HG02759 (cell line): ENCODE data around the gene JTB.

Experiments used
- ATAC-seq: cut with Tn5 transposase; IDR thresholded peaks from one replicate; pipeline ENCODE4 v1.9.1; 2021; ENCODE audit warnings: mild to moderate bottlenecking, moderate library complexity; ENCODE audit not compliant: unreplicated experiment

JTB gene

DNA sequence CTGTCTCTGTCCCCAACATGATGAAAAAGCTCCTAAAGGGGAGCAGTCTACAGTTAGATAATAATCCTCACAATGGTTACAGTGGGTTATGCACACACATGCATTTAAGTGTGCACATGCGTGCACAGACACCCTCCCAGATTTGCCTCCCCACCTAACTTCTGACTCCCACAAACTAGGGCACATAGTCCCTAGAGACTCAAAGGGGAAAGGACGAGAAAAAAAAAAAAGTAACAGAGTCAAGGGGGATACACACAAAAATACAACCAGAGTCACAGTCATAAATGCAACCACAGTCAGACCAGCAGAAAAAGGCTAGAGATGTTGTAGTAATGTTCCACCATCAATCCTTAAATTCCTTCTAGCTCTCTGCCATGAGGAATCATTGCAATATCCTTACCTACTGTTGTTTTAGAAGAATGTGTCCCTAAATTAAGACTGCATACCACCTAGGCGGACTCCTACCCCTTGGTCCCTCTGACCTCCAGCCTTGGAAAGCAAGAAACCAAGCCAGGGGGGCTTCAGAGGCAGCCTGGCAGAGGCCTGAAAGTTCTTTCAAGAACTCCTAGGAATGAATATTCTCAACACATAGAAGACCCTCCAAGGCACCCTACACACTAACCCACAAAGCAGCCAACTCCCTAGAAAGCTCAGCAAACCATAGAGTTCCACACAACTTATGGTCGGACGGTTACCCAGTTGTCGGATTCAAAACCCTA lies 20.3 kb downstream of the JTB start:
- no peak for ATAC-seq

DNA sequence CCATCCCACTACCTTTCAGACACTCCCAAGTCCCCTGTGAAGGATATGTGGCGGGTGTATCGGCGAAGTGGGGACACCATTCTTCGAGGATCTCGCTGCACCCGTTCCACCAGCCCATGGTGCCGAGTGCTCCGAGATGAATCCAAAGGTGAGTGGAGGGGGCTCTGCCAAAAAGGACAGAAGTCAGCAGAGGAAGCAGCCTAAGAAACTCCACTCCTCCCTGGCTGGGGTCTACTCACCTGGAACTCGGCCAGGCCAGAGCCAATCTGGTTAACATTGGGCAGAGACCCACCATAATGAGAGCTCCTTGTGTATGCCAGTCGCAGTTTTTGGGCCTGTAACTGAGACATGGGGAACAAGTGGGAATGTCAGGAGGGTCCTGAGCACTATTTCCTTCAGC lies 22.6 kb downstream of the JTB start:
- ATAC-seq: no peak

DNA sequence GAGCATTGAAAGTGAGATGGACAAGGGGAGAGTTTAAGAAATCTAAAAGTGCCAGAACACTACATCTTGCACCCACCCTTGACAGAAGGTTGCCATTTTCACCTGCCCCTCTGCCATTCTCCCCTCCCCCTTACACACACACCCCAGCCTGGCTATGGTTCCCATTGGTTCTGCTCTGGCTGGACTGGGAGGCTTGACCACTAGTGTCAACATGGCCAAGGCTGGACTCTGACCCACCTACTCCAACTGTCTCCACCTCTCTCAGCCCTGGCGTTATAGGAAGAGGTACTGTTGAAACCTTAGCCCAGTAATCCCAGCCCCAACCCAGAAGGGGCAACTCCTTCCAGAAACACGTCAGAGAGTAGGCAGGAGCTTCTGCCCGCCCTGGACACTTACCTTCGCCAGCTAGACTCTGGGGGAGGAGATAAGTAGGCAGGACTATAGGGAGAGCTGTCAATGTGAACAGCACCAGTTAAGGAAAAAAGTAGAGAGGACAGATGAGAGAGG lies 23.6 kb downstream of the JTB start:
- ATAC-seq: no peak

DNA sequence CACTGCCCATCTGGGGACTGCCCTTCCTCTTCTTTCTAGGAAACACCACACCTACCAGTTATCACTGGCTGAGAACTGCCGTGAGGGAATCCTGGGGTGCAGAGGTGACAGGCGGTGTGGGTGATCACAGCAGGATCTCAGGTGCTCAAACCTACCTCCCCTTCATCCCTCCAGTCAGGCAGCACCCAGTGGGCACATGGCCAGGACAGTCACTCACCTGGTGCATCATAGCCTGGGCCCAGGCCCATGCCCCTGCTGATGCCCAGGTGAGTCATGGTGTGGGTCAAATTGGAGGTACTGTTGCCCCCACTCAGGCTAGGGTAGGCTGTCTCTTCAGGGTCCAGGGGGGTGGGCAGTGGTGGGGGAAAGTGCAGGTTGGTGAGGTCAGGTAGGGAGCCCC lies 25.7 kb downstream of the JTB start:
- ATAC-seq: no peak

DNA sequence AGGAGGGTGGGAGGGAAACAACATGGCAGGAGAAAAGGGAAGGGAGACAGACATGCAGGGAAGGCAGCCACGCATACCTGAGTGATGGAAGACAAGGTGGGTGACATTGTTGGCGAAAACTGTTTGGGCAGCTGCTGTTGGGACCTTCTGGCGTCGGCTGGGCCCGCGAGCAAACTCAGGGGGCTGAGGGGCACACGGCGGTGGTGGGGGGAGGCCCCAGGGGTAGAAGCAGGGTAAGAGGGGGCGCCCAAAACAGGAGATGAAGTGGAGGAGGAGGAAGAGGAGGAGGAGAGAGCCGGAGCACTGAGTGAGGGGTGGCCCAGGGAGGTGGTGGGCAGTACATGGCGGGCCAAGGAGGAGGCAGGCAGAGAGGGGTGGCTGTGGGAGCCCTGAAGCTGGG lies 26.3 kb downstream of the JTB start:
- ATAC-seq: no peak

DNA sequence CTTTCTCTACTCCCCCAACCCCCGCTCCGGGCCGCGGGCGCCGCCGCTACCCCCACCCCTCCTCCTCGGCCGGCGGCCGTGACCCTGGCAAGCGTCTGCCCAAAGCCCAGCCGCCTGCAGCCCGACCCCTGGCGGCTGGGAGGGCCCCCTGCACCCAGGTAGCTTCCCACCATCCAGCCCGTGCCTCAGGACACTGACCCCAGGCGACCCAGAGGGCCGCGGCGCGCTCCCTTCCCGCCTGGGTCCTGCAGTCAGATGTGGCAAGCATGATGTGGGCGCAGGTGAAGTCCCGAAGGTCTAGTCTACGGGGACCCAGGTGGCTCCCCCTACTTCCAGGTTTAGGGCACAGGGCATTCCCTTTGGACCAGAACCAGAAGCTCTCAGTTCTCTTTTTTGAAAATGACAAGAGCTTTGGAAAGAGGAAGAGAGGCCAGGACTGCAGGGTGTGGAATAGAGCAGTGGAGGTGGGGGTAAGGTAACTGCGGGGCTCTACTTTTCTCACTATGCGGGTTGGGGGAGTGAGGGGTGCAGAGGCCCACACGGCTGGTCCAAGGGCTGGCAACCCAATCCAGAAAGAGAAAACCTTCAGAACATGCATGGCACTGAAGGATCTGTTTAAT lies 30.7 kb downstream of the JTB start, which contains the start of gene DENND4B:
Gene DENND4B, minus strand, starts transcription at position 97 of the 620 bp plus-strand sequence. CDS start 2,344 bp downstream, outside the sequence.
- peak; percentile 73 for ATAC-seq

DNA sequence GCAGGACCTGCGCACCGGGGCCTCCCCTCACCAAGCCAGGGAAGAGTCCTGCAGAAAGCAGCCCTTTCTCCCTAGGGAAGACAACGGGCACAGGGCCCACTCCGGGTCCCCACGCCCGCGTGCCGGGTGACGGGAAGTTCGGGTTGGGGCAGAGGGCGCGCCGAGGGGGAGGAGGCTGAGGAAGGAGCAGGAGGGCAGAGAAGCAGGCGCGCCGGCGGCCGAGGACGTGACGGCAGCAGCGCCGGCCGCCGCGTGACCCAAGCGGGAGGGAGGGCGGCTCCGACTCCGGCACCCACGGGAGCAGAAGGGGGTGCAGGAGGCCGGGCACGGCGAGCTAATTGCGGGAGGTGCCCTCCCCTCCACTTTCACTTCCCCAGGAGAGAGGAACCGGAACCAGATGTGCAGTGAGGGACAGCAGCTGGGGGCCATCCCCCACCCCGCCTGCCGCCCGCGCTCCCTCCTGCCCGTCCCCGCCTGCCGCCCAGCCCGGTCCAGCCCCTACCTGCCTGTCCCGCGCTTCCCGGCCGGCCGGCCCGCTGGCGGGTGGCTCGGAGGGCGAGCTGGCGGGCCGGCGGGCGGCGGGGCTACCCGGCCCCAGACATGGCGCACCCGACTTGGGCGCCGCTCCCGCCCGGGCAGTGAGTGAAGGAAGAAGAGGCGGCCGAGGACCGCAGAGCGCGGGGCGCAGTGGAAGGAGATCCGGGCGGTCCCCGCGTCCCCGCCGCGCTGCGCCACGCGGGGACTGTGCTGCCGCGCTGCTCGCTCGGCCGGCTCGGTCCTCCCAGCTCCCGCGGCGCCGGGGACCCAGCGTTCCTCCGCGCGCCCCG lies 31.5 kb downstream of the JTB start:
- ATAC-seq: peak; percentile 80

DNA sequence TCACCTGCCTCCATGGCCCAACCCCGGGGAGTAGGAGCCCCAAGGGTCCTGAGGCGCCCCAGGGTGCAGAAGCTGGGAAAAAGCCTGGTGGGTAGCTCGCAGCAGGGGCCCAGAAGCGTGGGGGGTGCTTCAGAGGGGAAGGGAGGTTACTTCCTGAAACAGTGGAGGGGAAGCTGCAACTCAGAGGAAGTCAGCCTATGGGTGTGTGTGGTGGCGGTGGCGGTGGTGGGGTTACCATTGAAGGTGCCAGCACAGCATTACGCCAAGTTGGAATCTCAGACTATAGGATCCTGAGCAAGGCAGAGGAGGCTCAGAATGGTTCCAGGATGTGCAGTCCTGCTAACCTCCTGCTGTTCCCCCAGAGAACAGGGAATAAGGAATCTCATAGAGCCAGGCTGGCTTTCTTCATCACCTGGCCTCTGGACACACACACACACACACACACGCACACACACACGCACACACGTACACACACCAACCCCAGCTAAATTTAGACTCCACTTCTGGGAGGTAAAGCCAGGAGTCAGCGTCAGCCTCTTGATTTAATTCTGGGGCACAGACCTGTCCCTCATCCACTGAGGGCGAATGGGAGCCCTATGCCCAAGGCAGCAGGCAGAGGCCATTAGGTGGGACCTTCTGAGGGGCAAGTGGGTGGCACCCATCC lies 32.2 kb downstream of the JTB start:
- ATAC-seq: no peak

DNA sequence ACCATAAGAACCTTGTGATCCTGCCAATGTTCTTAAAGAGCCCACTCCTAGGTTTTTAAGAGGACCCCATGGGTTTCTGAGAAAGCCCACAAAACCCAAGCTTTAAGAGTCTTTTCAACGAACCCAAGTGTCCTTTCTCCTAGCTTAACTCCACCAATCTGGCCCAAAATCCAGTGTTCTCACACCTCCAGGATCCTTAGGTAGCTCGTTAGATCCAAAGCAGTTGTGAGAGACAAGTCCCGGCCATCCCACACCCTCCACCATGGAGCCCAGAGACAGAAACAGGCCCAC lies 32.7 kb downstream of the JTB start:
- ATAC-seq: no peak

DNA sequence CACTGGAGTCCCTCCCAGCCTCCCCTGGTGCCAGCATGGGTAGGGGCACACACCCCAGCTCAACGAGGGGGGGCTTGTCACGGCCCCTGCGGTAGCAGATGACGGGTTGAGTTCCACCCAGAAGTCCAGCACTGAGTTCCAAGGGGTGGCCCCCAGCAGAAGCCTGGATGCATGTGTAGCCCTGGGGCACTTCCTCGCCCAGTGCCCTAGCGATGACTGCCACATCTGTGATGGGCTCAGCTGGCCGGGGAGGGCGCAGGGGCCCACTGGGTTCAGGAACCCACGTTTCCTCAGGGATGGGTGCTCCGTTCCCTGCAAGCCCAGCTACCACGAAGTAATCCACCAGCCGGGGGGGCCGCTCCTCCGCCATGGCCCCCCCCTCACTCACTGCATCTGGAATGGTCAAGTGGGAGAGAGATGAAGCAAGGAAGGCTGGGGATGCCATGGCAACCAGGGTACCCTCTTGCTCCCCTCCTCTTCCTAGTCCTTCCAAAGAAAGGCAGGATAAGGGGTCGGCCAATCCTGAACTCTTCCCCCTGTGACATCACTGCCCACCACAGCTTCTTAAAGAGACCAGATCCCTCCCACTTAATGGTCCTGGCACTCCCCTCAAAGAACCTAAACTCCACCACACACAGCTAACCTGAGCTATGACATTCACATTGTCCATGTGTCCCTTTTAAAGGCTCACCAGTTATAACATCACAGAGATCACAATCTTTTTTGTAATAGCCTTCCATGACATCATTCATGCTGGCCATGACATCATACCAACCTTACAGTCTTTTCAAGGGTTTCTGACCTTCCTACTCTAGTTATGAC lies 33.3 kb downstream of the JTB start:
- ATAC-seq: no peak

DNA sequence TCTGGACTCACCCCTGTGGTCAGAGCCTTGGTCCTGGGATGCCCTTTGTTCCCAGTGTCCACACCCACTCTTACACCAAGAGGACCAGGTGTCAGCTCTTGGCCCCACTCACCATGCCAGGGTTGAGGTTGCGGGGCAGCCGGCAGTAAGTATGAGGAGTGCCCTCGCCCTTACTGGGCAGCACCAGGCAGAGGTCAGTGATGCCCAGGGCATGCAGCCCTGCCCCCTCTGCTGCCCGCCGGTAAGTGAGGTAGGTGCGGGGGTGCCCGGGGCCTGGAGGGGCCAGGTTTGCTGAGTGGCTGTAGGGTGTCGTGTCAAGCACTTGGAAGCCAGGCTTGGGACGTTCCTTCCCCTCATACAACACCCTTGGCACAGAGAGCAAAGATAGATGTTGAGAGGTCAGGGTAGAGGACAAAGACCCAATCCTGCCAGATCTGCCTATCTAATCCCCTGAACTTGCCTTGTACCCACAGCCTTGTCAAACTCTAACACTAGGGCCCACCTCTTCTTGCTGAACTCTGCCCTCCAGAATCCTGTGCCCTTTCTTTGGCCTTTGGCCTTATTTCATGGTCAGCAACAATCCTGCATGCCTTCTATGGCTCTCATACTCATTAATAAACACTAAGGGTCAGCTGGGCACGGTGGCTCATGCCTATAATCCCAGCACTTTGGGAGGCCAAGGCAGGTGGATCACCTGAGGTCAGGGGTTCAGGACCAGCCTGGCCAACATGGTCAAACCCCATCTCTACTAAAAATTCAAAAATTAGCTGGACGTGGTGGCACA lies 34.5 kb downstream of the JTB start:
- no peak for ATAC-seq

DNA sequence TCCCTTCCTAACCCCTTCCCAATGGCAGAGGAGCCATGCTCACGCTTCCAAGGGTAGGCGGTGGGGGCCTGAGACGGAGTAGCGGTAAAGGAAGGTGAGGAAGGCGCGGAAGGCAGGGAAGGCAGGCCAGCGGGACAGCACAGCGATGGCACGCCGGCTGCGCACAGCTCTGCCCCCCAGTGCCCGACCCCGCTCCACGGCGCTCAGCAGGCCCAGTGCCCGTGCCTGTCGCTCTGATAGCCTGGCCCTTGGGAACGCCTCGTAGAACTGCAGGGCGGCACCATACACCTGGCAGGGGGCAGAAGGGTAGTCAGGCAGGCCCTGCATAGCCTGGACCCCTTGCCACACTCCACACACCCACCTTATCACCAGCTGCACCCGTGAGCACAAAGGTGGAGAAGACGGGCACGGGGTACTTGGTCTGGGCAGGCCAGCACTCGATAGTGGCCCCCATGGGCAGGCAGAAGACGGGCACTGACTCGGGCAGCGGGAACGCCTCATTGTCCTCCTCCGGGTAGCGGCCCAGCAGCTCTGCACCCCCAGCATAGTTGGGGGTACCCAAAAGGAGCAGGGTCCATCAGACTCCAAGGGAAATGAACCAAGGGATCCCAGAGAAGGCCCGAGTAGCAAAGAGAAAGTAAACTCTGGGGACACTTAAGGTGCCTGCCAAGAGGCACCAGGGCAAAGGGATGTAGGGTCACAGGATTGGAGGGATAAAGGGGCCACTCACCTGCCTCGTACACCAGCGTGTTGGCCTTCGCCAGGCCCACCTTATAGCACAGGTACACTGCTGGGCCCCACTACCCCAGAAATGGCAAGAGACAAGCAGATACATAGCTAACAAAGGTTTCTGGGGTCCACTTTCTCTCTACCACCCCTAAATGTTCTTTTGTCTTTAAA lies 35.4 kb downstream of the JTB start:
- ATAC-seq: no peak

DNA sequence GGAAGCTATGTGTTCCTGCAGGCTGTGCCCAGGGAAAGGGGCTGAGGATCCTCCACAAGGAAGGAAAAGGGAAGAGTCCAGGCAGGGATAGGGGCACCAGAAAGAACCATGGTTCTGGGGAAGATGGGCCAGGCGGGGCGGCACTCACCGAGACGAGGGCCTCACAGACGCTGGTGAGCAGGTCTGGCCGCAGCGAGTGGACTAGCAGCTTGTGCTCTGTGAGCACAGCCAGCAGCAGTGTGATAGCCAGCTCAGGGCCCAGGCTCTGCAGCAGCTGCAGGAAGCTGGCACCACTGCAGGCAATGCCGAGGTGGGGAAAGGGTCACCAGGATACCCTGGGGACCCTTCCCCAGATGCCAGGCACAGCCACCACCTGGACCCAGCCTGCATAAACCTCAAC lies 36.7 kb downstream of the JTB start:
- no peak for ATAC-seq

DNA sequence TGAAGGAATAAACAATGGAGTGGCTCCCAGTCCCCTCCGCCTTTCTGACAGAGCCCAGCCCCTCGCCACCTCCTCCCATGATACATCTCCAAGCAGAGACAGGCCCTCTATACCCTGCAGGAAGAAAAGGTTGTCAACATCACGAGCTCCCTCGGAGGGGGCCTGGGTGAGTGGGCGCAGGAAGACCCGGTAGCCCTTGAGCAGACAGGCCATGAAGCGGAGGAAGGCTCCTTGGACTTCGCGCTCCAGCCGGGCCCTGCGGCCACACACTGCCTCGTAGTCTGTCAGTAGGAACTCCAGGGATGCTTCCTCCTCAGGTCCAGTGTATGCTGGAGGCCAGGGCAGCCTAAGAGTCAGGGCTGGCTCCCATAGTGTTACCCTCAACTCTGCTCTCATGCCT lies 38.0 kb downstream of the JTB start:
- ATAC-seq: no peak

DNA sequence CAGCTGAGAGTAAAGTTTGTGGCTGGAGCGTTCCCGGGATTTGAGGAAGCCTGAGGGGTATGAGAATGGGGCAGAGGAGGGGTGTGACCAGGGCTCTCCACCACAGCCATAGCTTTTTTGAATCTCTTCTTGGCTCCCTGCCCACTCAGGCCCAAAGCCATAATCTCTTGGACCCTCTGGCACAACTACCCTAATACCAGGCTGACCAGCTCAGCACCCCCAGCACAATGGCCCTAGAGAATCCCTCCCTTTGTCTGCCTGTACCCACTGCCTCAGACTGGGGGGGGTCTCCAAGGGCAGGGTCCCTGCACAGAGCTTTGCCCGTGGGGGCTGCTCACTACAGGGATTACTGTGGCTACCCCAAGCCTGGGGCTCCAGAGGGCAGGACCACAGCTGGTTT lies 38.5 kb downstream of the JTB start:
- ATAC-seq: no peak

DNA sequence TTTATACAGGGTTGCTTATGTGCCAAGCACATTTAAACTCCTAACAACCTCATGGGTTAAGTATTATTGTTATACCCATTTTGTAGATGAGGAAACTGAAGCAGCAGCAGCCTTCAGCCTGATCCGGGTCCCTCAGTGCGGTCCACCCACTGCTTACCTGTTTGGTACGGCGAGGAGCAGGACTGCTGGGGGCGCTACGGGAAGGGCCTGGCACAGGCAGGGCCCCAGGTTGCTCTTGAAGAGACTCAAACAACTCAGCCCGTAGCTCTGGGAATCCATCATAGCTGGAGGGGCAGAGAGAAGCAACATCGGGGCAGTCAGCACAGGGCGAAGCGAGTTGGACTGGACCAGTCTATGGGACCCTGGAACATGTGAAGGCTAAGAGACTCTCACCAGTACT lies 40.1 kb downstream of the JTB start:
- no peak for ATAC-seq

DNA sequence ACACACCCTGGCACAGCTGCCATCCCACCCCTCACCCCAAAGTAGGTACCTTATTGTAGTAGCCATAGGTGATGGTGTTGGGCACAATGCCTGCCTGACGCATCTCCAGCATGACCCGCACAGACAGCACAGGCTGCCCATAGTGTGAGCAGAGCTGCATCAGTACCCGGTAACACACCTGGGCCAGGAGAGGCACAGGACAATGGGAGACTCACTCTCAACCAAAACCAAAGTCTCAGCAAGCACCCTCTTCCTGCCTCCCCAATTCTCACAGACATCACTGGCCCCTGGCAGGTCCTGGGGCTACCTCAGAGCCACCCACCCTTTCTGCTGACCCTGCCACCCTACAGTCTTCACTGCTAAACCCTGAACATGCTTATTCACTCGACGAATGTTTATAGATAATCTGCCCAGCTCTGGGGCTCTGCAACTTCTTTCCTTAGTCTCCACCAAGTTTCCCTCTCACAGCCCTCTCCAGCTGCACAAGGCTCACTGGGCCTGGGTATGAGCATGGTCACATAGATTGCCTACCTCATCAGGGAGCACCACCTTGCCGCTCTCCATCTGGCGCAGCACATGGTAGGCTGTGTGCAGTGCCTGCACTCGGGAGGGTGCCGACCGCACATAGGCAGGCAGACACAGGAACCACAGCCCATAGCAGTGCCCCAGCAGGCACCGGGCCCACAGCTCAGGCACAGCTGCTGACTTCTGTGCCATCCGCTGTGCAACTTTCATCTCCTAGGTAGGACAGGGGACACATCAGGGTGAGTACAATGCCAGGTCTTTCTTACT lies 41.3 kb downstream of the JTB start:
- no peak for ATAC-seq

DNA sequence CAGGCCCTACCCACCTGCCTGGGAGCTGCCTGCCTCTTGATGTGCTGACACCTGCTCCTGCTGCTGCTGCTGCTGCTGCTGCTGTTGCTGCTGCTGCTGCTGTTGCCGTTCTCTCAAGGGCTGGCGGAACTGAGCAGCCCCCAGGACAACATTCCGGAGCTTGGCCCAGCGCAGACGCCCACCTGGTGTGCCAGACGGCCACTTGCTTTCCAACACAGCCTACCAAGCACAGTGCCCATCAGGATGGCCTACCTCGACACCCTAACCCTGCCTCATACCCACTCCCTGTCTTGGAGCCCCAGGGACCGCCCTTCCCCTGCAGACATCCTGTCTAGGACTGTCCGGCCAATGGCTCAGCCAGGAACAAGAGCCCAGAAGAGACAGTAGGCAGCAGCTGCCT lies 42.7 kb downstream of the JTB start:
- ATAC-seq: no peak
